Measurements from ENCODE around the gene AQP12B. TPM values are rescaled to one million over a fixed set of nuclear protein-coding genes. Genes with fewer than 3 reads are reported as not detected.

Gene AQP12B
- polyA plus RNA-seq, 1 of the 3 experiments (the other 2 are of a cell fraction) = not detected

DNA sequence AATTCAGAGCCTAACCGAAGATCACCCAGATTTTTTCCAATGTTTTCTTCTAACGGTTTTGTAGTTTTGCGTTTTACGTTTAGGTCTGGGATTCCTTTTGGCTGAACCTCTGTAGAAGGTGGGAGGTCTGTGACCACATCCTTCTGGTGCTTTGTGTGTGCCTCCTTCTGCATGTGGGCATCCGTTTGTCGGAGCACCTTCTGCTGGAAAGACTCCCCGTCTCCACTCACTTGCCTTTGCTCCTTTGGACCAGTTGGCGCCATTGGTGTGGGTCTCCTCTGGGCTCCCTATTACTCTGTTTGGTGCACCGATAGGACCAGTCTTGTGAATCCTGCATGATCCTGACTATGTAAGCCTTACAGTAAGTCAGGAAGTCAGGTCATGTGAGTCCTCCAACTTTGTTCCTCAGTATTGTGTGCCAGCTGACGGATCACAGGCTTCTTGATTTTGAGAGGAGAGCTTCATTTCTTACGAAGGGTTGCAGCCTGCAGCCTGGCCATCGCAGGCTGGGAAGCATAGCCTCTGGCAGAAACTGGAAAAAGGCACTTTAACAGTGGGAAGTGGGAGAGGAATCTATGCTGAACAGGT is 22.6 kb upstream of the AQP12B start:
- no peaks in the 10 kb centered on the region for H4K20me1 ChIP-seq (ENCODE audit: insufficient read depth)
- no peaks in the 10 kb centered on the region; a peak in 1 of 4 replicates for H3K4me1 ChIP-seq (ENCODE audit: control insufficient read depth in 1 of 2, insufficient read depth in 2 of 2, low read depth in 1 of 2, low read length in 1 of 2)
- no peak overlapping the region for H3K27ac ChIP-seq (ENCODE audit: low read depth in 2 of 2, low read length in 1 of 2)
- H3K79me2 ChIP-seq (ENCODE audit: insufficient read depth) = no peaks in the 10 kb centered on the region
- no peak overlapping the region for H3K4me3 ChIP-seq (ENCODE audit: low read depth in 2 of 2, low read length in 1 of 2)
- DNase-seq = no peak
- H3K27me3 ChIP-seq (ENCODE audit: insufficient read depth) = peaks cover 9% of the 10 kb centered on the region; the same call in 1 of the 2 replicates
- ChIA-PET CTCF (interaction anchor here (1.2 to 1.5 kb wide), 3 partner anchors 10 to 191 kb away, joined by 3 to 5 read pairs (median 3); no protein-coding TSS in a partner anchor), POLR2A (no interaction called here)
- H3K36me3 ChIP-seq (replicated peaks in 1 of 2; ENCODE audit: control insufficient read depth in 1 of 2, insufficient read depth in 2 of 2, low read length in 1 of 2) = no peaks in the 10 kb centered on the region
- TF ChIP-seq TAF1 (IDR thresholded peaks at IDR 0.05; ENCODE audit: borderline replicate concordance, low read depth, low read length) = no peak
- no peak for TF ChIP-seq SIN3A (IDR thresholded peaks at IDR 0.05; ENCODE audit: borderline replicate concordance, low read depth, low read length)
- TF ChIP-seq GATA2 (CRISPR knock-in tag; IDR thresholded peaks at IDR 0.05) = no peak
- no peak for TF ChIP-seq NFIC (IDR thresholded peaks at IDR 0.05; ENCODE audit: borderline replicate concordance)
- TF ChIP-seq MXI1 (IDR thresholded peaks at IDR 0.05; ENCODE audit: low read depth, low read length) = no peak
- TF ChIP-seq FOXM1 (IDR thresholded peaks at IDR 0.05; ENCODE audit: low read depth) = no peak
- TF ChIP-seq ELF1 (IDR thresholded peaks at IDR 0.05) = no peak
- TF ChIP-seq GABPA (IDR thresholded peaks at IDR 0.05; ENCODE audit: low read depth) = no peak
- TF ChIP-seq, protein P1, sequence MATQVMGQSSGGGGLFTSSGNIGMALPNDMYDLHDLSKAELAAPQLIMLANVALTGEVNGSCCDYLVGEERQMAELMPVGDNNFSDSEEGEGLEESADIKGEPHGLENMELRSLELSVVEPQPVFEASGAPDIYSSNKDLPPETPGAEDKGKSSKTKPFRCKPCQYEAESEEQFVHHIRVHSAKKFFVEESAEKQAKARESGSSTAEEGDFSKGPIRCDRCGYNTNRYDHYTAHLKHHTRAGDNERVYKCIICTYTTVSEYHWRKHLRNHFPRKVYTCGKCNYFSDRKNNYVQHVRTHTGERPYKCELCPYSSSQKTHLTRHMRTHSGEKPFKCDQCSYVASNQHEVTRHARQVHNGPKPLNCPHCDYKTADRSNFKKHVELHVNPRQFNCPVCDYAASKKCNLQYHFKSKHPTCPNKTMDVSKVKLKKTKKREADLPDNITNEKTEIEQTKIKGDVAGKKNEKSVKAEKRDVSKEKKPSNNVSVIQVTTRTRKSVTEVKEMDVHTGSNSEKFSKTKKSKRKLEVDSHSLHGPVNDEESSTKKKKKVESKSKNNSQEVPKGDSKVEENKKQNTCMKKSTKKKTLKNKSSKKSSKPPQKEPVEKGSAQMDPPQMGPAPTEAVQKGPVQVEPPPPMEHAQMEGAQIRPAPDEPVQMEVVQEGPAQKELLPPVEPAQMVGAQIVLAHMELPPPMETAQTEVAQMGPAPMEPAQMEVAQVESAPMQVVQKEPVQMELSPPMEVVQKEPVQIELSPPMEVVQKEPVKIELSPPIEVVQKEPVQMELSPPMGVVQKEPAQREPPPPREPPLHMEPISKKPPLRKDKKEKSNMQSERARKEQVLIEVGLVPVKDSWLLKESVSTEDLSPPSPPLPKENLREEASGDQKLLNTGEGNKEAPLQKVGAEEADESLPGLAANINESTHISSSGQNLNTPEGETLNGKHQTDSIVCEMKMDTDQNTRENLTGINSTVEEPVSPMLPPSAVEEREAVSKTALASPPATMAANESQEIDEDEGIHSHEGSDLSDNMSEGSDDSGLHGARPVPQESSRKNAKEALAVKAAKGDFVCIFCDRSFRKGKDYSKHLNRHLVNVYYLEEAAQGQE (IDR thresholded peaks at IDR 0.05; ENCODE audit: low read depth, low read length) = no peak
- TF ChIP-seq FOXJ3 (CRISPR knock-in tag; IDR thresholded peaks at IDR 0.05) = no peak
- no peak for TF ChIP-seq POLR2AphosphoS5 (IDR thresholded peaks at IDR 0.05; ENCODE audit: low read depth, low read length)
- TF ChIP-seq, protein P2, sequence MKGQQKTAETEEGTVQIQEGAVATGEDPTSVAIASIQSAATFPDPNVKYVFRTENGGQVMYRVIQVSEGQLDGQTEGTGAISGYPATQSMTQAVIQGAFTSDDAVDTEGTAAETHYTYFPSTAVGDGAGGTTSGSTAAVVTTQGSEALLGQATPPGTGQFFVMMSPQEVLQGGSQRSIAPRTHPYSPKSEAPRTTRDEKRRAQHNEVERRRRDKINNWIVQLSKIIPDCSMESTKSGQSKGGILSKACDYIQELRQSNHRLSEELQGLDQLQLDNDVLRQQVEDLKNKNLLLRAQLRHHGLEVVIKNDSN (IDR thresholded peaks at IDR 0.05; ENCODE audit: borderline replicate concordance, low read depth) = no peak
- TF ChIP-seq JUND (IDR thresholded peaks at IDR 0.05) = no peak
- TF ChIP-seq SMC3 (IDR thresholded peaks at IDR 0.05; ENCODE audit: low read depth, low read length) = no peak
- TF ChIP-seq EP300 (IDR thresholded peaks at IDR 0.05; ENCODE audit: borderline replicate concordance in 1 of 2, low read depth in 1 of 2, low read length in 1 of 2) = no peak
- no peak for TF ChIP-seq CTCF (IDR thresholded peaks at IDR 0.05)
- TF ChIP-seq, protein P3, sequence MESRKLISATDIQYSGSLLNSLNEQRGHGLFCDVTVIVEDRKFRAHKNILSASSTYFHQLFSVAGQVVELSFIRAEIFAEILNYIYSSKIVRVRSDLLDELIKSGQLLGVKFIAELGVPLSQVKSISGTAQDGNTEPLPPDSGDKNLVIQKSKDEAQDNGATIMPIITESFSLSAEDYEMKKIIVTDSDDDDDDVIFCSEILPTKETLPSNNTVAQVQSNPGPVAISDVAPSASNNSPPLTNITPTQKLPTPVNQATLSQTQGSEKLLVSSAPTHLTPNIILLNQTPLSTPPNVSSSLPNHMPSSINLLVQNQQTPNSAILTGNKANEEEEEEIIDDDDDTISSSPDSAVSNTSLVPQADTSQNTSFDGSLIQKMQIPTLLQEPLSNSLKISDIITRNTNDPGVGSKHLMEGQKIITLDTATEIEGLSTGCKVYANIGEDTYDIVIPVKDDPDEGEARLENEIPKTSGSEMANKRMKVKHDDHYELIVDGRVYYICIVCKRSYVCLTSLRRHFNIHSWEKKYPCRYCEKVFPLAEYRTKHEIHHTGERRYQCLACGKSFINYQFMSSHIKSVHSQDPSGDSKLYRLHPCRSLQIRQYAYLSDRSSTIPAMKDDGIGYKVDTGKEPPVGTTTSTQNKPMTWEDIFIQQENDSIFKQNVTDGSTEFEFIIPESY (IDR thresholded peaks at IDR 0.05; ENCODE audit: borderline replicate concordance, low read depth) = no peak
- TF ChIP-seq RXRA (IDR thresholded peaks at IDR 0.05; ENCODE audit: borderline replicate concordance, low read depth) = no peak
- no peak for TF ChIP-seq PBX3 (IDR thresholded peaks at IDR 0.05)
- no peak for TF ChIP-seq FOSL2 (IDR thresholded peaks at IDR 0.05; ENCODE audit: borderline replicate concordance, low read depth)
- no peak overlapping the region for H2AFZ ChIP-seq (ENCODE audit: low read depth)
- no peaks in the 10 kb centered on the region for H3K9me3 ChIP-seq
- H3K4me2 ChIP-seq = no peak overlapping the region
- 71% methylated on average over 12 of the region's 12 CpGs for WGBS (ENCODE audit: low lambda C conversion rate)
- no peaks in the 10 kb centered on the region for H3F3A ChIP-seq (replicated peaks; ENCODE audit: insufficient read depth)
- no peak overlapping the region for H3K9ac ChIP-seq
- no peaks in the 10 kb centered on the region for H3K9me2 ChIP-seq

All from SK-N-SH (cell line).